Measurements from ENCODE around the gene LEUTX.

The LEUTX gene

GRCh38 chr19:39819786-39820185 is 41.1 kb downstream of the LEUTX start:
- H2AFZ ChIP-seq (ENCODE audit: low read depth, low read length, severe bottlenecking) = no peak overlapping the region

DNA sequence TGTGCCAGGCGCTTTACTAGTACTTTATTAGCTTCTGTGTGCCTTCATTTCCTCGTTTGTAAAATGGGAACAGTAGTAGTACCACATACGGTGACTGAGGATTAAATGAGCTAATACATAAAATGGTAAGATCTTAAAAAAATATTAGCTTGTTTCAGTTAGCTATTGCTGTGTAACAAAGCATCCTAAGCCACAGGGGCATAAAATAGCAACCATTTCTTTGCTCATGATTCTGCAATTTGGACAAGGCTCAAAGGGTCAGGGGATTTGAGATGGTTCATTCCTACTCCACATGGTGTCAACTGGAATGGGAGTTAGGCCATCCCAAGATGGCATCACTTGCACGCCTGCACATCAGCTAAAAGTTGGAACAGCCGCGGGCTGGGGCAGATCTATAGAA is 42.0 kb downstream of the LEUTX start:
- Histone ChIP-seq H3K9me2 (replicated peaks; ENCODE audit: insufficient read depth, low read length) (no peaks in the 10 kb centered on the region), H3F3A (ENCODE audit: insufficient read depth) (no peaks in the 10 kb centered on the region), H3K4me3 (ENCODE audit: insufficient read depth, low read length, poor library complexity, severe bottlenecking) (no peak overlapping the region), H4K20me1 (ENCODE audit: low read depth, low read length) (no peaks in the 10 kb centered on the region), H3K27me3 (ENCODE audit: low read length) (no peaks in the 10 kb centered on the region), H2AFZ (ENCODE audit: low read depth, low read length, severe bottlenecking) (no peak overlapping the region), H3K4me2 (ENCODE audit: low read depth, low read length, poor library complexity, severe bottlenecking) (no peak overlapping the region), H3K9me3 (ENCODE audit: insufficient read depth, low read length) (no peaks in the 10 kb centered on the region), H3K36me3 (ENCODE audit: low read length) (no peaks in the 10 kb centered on the region), H3K79me2 (ENCODE audit: insufficient read depth, low read length) (peaks cover 4% of the 10 kb centered on the region; the same call in 1 of the 2 replicates), H3K27ac (ENCODE audit: low read depth, low read length) (no peak overlapping the region), H3K9ac (ENCODE audit: low read length) (no peak overlapping the region)
- TF ChIP-seq, protein P1, sequence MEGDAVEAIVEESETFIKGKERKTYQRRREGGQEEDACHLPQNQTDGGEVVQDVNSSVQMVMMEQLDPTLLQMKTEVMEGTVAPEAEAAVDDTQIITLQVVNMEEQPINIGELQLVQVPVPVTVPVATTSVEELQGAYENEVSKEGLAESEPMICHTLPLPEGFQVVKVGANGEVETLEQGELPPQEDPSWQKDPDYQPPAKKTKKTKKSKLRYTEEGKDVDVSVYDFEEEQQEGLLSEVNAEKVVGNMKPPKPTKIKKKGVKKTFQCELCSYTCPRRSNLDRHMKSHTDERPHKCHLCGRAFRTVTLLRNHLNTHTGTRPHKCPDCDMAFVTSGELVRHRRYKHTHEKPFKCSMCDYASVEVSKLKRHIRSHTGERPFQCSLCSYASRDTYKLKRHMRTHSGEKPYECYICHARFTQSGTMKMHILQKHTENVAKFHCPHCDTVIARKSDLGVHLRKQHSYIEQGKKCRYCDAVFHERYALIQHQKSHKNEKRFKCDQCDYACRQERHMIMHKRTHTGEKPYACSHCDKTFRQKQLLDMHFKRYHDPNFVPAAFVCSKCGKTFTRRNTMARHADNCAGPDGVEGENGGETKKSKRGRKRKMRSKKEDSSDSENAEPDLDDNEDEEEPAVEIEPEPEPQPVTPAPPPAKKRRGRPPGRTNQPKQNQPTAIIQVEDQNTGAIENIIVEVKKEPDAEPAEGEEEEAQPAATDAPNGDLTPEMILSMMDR (IDR thresholded peaks at IDR 0.05; ENCODE audit: insufficient read depth, low read length, poor library complexity, severe bottlenecking) = no peak

More at GRCh38 chr19:39819786-39820185, 41.1 kb downstream of the LEUTX start:
- Histone ChIP-seq H3K4me3 (ENCODE audit: insufficient read depth, low read length, poor library complexity, severe bottlenecking) (no peak overlapping the region), H3K9ac (ENCODE audit: low read length) (no peak overlapping the region), H3K9me2 (replicated peaks; ENCODE audit: insufficient read depth, low read length) (no peaks in the 10 kb centered on the region), H3K9me3 (ENCODE audit: insufficient read depth, low read length) (no peaks in the 10 kb centered on the region), H3K4me2 (ENCODE audit: low read depth, low read length, poor library complexity, severe bottlenecking) (no peak overlapping the region), H3K27ac (ENCODE audit: low read depth, low read length) (no peak overlapping the region), H3K36me3 (ENCODE audit: low read length) (no peaks in the 10 kb centered on the region), H4K20me1 (ENCODE audit: low read depth, low read length) (no peaks in the 10 kb centered on the region), H3K27me3 (ENCODE audit: low read length) (no peaks in the 10 kb centered on the region), H3F3A (ENCODE audit: insufficient read depth) (no peaks in the 10 kb centered on the region), H3K79me2 (ENCODE audit: insufficient read depth, low read length) (peaks cover 4% of the 10 kb centered on the region; the same call in 1 of the 2 replicates)
- TF ChIP-seq EZH2phosphoT487 (conservative IDR thresholded peaks at IDR 0.05; ENCODE audit: low read length) = no peak
- TF ChIP-seq, protein P1 (IDR thresholded peaks at IDR 0.05; ENCODE audit: insufficient read depth, low read length, poor library complexity, severe bottlenecking) = no peak

DNA sequence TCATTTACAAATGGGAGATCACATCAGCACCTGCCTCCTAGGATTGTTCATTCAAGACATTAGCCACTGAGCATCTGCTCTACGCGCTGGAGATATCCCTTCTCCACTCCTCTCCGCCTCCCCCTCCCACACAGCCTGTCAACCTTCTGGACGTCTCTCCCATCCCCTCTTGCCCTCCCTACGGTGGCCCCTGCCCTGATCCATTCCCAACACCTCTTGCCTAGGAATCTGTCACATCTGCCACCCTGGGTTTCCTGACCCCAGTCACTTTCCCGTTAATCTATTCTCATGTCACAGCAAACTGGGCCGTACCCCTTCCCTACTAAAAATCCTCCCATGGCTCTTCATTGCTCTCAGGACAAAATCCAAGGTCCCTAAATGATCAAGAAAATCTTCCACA is 45.0 kb downstream of the LEUTX start:
- no peak overlapping the region for H3K27ac ChIP-seq (ENCODE audit: low read depth, low read length)
- H4K20me1 ChIP-seq (ENCODE audit: low read depth, low read length) = no peaks in the 10 kb centered on the region
- no peak for TF ChIP-seq EZH2phosphoT487 (conservative IDR thresholded peaks at IDR 0.05; ENCODE audit: low read length)
- TF ChIP-seq, protein P1 (IDR thresholded peaks at IDR 0.05; ENCODE audit: insufficient read depth, low read length, poor library complexity, severe bottlenecking) = no peak
- no peaks in the 10 kb centered on the region for H3K9me3 ChIP-seq (ENCODE audit: insufficient read depth, low read length)
- peak overlapping the region; percentile 68 for H3K4me3 ChIP-seq (ENCODE audit: insufficient read depth, low read length, poor library complexity, severe bottlenecking)
- H3K27me3 ChIP-seq (ENCODE audit: low read length) = no peaks in the 10 kb centered on the region
- H2AFZ ChIP-seq (ENCODE audit: low read depth, low read length, severe bottlenecking) = peak overlapping the region; percentile 74
- peaks cover 4% of the 10 kb centered on the region; the same call in 1 of the 2 replicates for H3K79me2 ChIP-seq (ENCODE audit: insufficient read depth, low read length)
- no peaks in the 10 kb centered on the region for H3K9me2 ChIP-seq (replicated peaks; ENCODE audit: insufficient read depth, low read length)
- peak overlapping the region; percentile 61 for H3K9ac ChIP-seq (ENCODE audit: low read length)
- no peaks in the 10 kb centered on the region for H3F3A ChIP-seq (ENCODE audit: insufficient read depth)
- peak overlapping the region; percentile 82 for H3K4me2 ChIP-seq (ENCODE audit: low read depth, low read length, poor library complexity, severe bottlenecking)
- H3K36me3 ChIP-seq (ENCODE audit: low read length) = no peaks in the 10 kb centered on the region

Measured in SU-DHL-6 (cell line).